CD14-positive monocyte (primary cell): ENCODE data around the gene DCHS1. TPM values are rescaled to one million over a fixed set of nuclear protein-coding genes. Genes with fewer than 3 reads are reported as not detected.

Experiments used
- DNase-seq, 3 donors: peaks; one replicate each; pipeline ENCODE4 v3.0.0-alpha.2; 2011 to 2022
- H2AFZ ChIP-seq: 2 replicates; pipeline ENCODE4 v1.6.0; 2012; ENCODE audit warnings: mild to moderate bottlenecking, low read depth, low read length, inconsistent platforms; ENCODE audit not compliant: insufficient read depth, poor library complexity, severe bottlenecking
- H3K27ac ChIP-seq, 2 donors: 1 replicate in 1 of 2; 2 replicates in 1 of 2; pipeline ENCODE4 v1.5.1; 2012 to 2013; ENCODE audit warnings: low read length in 2 of 2, control low read depth in 1 of 2, inconsistent platforms in 1 of 2, low read depth in 1 of 2, mild to moderate bottlenecking in 1 of 2
- H3K27me3 ChIP-seq, 2 donors: one replicate each; pipeline versions ENCODE4 v1.6.0 to v1.6.1; 2011 to 2013; ENCODE audit warnings: low read length in 2 of 2; ENCODE audit not compliant: control insufficient read depth in 2 of 2, insufficient read depth in 2 of 2
- H3K36me3 ChIP-seq, 2 donors: replicated peaks in 1 of 2; 1 replicate in 1 of 2; 2 replicates in 1 of 2; pipeline versions ENCODE4 v1.5.1 to v1.6.1; 2012 to 2013; ENCODE audit warnings: low read length in 2 of 2, control low read depth in 1 of 2, inconsistent platforms in 1 of 2, mild to moderate bottlenecking in 1 of 2; ENCODE audit not compliant: insufficient read depth in 2 of 2, control insufficient read depth in 1 of 2
- H3K4me1 ChIP-seq, 2 donors: 1 replicate in 1 of 2; 2 replicates in 1 of 2; pipeline versions ENCODE4 v1.5.1 to v1.6.1; 2012 to 2013; ENCODE audit warnings: low read length in 2 of 2, control low read depth in 1 of 2, inconsistent platforms in 1 of 2, mild to moderate bottlenecking in 1 of 2, moderate library complexity in 1 of 2; ENCODE audit not compliant: insufficient read depth in 2 of 2, control insufficient read depth in 1 of 2
- H3K4me2 ChIP-seq: replicated peaks from 2 replicates; pipeline ENCODE3; 2012; ENCODE audit warnings: low read length, moderate library complexity, mild to moderate bottlenecking; ENCODE audit not compliant: poor library complexity, severe bottlenecking; ENCODE audit errors: extremely low read depth
- H3K4me3 ChIP-seq, 3 experiments: fragments of 200-600 bp in 1 of 3; sonication (generic) in 1 of 3; replicated peaks in 1 of 3; 1 replicate in 2 of 3; 2 replicates in 1 of 3; pipeline ENCODE4 v1.5.1; 2011 to 2013; ENCODE audit warnings: low read length in 3 of 3, mild to moderate bottlenecking in 3 of 3, control low read depth in 2 of 3, low read depth in 2 of 3, inconsistent platforms in 1 of 3, moderate library complexity in 1 of 3
- H3K79me2 ChIP-seq: 2 replicates; pipeline ENCODE4 v1.6.0; 2012; ENCODE audit warnings: mild to moderate bottlenecking, control low read depth, inconsistent platforms, low read length, moderate library complexity; ENCODE audit not compliant: insufficient read depth
- H3K9ac ChIP-seq: 2 replicates; pipeline ENCODE4 v1.6.0; 2017; ENCODE audit warnings: low read length, mild to moderate bottlenecking; ENCODE audit not compliant: insufficient read depth, poor library complexity, severe bottlenecking
- H3K9me3 ChIP-seq, 2 donors: replicated peaks in 1 of 2; 1 replicate in 1 of 2; 2 replicates in 1 of 2; pipeline versions ENCODE4 v1.5.1 to v1.6.1; 2012 to 2013; ENCODE audit warnings: low read length in 2 of 2, control low read depth in 1 of 2; ENCODE audit not compliant: control insufficient read depth in 1 of 2, insufficient read depth in 1 of 2
- H4K20me1 ChIP-seq: 2 replicates; pipeline ENCODE4 v1.6.0; 2012; ENCODE audit warnings: mild to moderate bottlenecking, low read length, control low read depth, moderate library complexity; ENCODE audit not compliant: insufficient read depth
- H3K27ac Mint-ChIP-seq, 7 donors: one replicate each; pipeline ENCODE4 v1.8.0; 2020; ENCODE audit warnings: mild to moderate bottlenecking in 7 of 7, mixed read lengths in 7 of 7, moderate library complexity in 6 of 7, inconsistent platforms in 2 of 7
- H3K27me3 Mint-ChIP-seq, 3 donors: one replicate each; pipeline ENCODE4 v1.8.0; 2021 to 2022; ENCODE audit warnings: low read depth in 3 of 3, mild to moderate bottlenecking in 3 of 3, mixed read lengths in 3 of 3, moderate library complexity in 3 of 3, inconsistent platforms in 1 of 3
- H3K36me3 Mint-ChIP-seq, 2 donors: one replicate each; pipeline ENCODE4 v1.8.0; 2020; ENCODE audit warnings: mixed read lengths in 2 of 2, inconsistent platforms in 1 of 2, mild to moderate bottlenecking in 1 of 2
- H3K4me1 Mint-ChIP-seq: one replicate; pipeline ENCODE4 v1.8.0; 2020; ENCODE audit warnings: mild to moderate bottlenecking, mixed read lengths
- H3K4me3 Mint-ChIP-seq, 2 donors: one replicate each; pipeline ENCODE4 v1.8.0; 2020; ENCODE audit warnings: mild to moderate bottlenecking in 2 of 2, mixed read lengths in 2 of 2, moderate library complexity in 1 of 2
- H3K9me3 Mint-ChIP-seq, 7 donors: one replicate each; pipeline ENCODE4 v1.8.0; 2020 to 2022; ENCODE audit warnings: mixed read lengths in 7 of 7, mild to moderate bottlenecking in 6 of 7, moderate library complexity in 6 of 7, inconsistent platforms in 2 of 7
- CTCF ChIP-seq: fragments of 200-600 bp; IDR thresholded peaks from one replicate; pipeline ENCODE4 v1.8.0; 2022; ENCODE audit warnings: antibody characterized with exemption, mild to moderate bottlenecking
- WGBS: methylation state at CpG from one replicate; pipeline ENCODE4 v1.1.5; 2013; ENCODE audit warnings: missing lambda C conversion rate; ENCODE audit not compliant: insufficient coverage; 5-methylcytosine and 5-hydroxymethylcytosine counted together
- intact Hi-C, 2 donors: fragments of 100-400 bp; cut with micrococcal nuclease; formaldehyde crosslinking; loops; one replicate each; pipeline versions ENCODE4 v1.15.0 to v1.15.1; 2023
- polyA plus RNA-seq, 3 donors: library from polyadenylated mRNA; depleted of rRNA in 1 of 3; unstranded in 2 of 3; stranded (reverse) in 1 of 3; fragments of 300-500 nt in 2 of 3; fragments of >200 nt in 1 of 3; fragmentation: Illumina TruSeq in 2 of 3; gene quantifications; 1 replicate in 2 of 3; 2 replicates in 1 of 3; pipeline ENCODE4 v1.2.3, GENCODE V29; 2012 to 2021

The DCHS1 gene
- polyA plus RNA-seq, 3 donors, result 0.01 to 0.88 (median 0.02) TPM

GRCh38 chr11:6606471-6607189 lies 49.0 kb downstream of the DCHS1 start:
- no peaks in the 10 kb centered on the region for H3K27me3 ChIP-seq
- Mint-ChIP-seq H3K4me3 (peak overlapping the region; percentile 6 to 56), H3K27ac (peak overlapping the region in 6 of 7 donors; percentile 79 to 92 (median 90)), H3K27me3 (no peaks in the 10 kb centered on the region), H3K9me3 (peaks cover 0 to 1% (median 0%) of the 10 kb centered on the region in 7 donors), H3K4me1 (peaks cover 15% of the 10 kb centered on the region), H3K36me3 (peaks cover 43 to 57% of the 10 kb centered on the region in 2 donors)
- H3K4me2 ChIP-seq, result peak overlapping the region; percentile 54
- H3K4me1 ChIP-seq, result peaks cover 65 to 70% of the 10 kb centered on the region in 2 donors
- intact Hi-C loops, result loop anchor here in 1 of 2 donors (10.0 kb wide), 1 partner anchor 122 kb away; the partner anchor contains the start of genes ARFIP2 and TIMM10B
- peaks cover 39 to 41% of the 10 kb centered on the region in 2 donors for H3K36me3 ChIP-seq
- no peaks in the 10 kb centered on the region for H3K9me3 ChIP-seq
- H2AFZ ChIP-seq, result no peak overlapping the region
- H3K27ac ChIP-seq, result peak overlapping the region; percentile 23 to 99
- peak overlapping the region in 1 of 3 experiments; percentile 40 for H3K4me3 ChIP-seq
- peaks cover 45% of the 10 kb centered on the region for H4K20me1 ChIP-seq
- peak overlapping the region; percentile 11 for H3K9ac ChIP-seq
- no peak for TF ChIP-seq CTCF
- peaks cover 99% of the 10 kb centered on the region for H3K79me2 ChIP-seq
- DNase-seq, result peak; percentile 54 to 76 (median 58)
- WGBS, result 15% methylated on average over 8 of the region's 11 CpGs

GRCh38 chr11:6604790-6605189 lies 50.8 kb downstream of the DCHS1 start:
- Histone ChIP-seq H3K4me1 (peaks cover 53 to 59% of the 10 kb centered on the region in 2 donors), H3K9me3 (no peaks in the 10 kb centered on the region), H4K20me1 (peaks cover 59% of the 10 kb centered on the region), H3K79me2 (peaks cover 98% of the 10 kb centered on the region), H3K4me3 (peak overlapping the region; percentile 70 to 96 (median 93)), H3K4me2 (peak overlapping the region; percentile 89), H3K27ac (peak overlapping the region in 1 of 2 donors; percentile 90), H2AFZ (peak overlapping the region; percentile 89), H3K9ac (peak overlapping the region; percentile 80), H3K27me3 (no peaks in the 10 kb centered on the region), H3K36me3 (peaks cover 43 to 45% of the 10 kb centered on the region in 2 donors)
- H3K4me3 Mint-ChIP-seq, result no peak overlapping the region
- no peak overlapping the region for H3K27ac Mint-ChIP-seq
- peaks cover 39 to 60% of the 10 kb centered on the region in 2 donors for H3K36me3 Mint-ChIP-seq
- peaks cover 3% of the 10 kb centered on the region for H3K4me1 Mint-ChIP-seq
- 24% methylated on average over 3 of the region's 3 CpGs for WGBS
- H3K27me3 Mint-ChIP-seq, result no peaks in the 10 kb centered on the region
- no peak for TF ChIP-seq CTCF
- peaks cover 0 to 1% (median 0%) of the 10 kb centered on the region in 7 donors for H3K9me3 Mint-ChIP-seq
- intact Hi-C loops, result loop anchor here (5.0 to 10.0 kb wide), 5 partner anchors 33 to 120 kb away; partner anchors contain the start of genes MRPL17 (in 2 of the 2), ARFIP2 (in 1 of the 2) and TIMM10B (in 1 of the 2)
- DNase-seq, result peak in 2 of 3 donors; percentile 43 to 52
